NOMO-1 treated with DMSO at 0.1 percent for 48 hours (cell line): Measurements from ENCODE around the gene FAM83F.

Experiments
- DNase-seq: peaks from one replicate; lab custom pipeline; 2025; ENCODE audit not compliant: unreplicated experiment; lab: John Stamatoyannopoulos, UW

FAM83F gene

DNA sequence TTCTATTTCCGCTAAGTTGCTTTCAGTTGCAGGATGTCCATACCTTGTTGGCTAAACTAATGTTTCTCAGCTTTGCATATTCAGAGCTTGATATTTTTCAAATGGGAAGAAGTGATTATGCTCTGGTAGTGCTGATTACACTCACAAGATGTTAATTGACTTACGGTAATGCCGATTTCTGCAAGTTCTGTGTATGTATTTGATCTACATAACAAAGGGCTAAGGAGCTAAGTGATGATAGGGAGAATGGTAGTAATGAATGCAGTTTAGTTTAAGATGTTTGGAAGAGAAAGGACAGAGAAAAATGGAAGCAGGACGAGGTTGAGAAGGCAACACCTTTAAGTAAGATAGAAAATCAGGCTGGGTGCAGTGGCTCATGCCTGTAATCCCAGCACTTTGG lies 61.4 kb downstream of the FAM83F start:
- no peak for DNase-seq

DNA sequence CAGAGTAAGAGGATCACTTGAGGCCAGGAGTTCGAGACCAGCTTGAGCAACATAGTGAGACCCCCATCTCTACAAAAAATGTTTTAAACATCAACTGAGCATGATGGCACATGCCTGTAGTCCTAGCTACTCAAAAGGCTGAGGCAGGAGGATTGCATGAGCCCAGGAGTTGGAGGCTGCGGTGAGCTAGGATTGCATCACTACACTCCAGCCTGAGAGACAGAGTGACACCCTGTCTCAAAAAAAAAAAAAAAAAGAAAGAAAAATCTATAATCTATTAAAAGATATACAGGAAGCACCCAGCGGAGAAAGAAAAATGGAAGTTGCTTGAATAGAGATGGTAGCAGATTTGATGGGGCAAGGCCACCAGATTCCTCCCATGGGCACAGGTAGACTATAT lies 61.8 kb downstream of the FAM83F start:
- DNase-seq = peak; percentile 25

DNA sequence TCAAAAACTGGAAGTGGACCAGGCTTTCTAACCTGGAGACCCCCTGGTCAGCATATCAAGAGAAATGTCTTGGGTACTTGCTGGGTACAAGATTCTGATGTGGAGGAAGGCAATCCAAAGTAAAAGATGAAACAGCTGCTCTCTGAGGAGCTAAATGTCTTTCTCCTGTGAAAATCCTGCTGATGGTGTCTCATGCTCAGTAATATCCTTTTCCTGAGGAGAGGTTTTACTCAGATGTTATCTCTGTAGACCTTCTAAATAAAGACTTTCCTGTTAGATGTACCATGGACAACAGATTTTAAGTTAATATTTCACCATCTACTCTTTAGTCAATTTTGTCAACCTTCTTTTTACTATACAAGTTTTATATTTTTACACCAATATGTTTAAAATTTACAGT lies 62.9 kb downstream of the FAM83F start:
- no peak for DNase-seq

DNA sequence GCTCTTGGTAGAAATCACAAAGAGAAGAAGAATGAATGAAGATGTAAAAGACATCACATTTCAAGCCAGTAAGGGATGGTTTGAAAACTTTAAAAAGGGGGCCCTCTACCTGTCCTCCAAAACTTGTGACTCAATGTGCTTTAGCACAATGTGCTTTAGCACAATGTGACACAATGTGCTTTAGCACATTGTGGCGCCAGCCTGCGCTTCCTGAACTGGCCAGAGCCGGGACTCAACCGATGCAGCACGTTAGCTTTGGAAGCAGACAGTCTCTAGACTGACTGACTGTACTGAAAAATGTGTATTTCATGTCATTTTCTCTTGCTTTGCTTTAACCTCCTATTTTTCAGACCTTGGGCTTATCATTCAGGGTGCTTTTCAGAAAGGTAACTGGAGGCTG lies 63.5 kb downstream of the FAM83F start:
- DNase-seq = peak; percentile 28

DNA sequence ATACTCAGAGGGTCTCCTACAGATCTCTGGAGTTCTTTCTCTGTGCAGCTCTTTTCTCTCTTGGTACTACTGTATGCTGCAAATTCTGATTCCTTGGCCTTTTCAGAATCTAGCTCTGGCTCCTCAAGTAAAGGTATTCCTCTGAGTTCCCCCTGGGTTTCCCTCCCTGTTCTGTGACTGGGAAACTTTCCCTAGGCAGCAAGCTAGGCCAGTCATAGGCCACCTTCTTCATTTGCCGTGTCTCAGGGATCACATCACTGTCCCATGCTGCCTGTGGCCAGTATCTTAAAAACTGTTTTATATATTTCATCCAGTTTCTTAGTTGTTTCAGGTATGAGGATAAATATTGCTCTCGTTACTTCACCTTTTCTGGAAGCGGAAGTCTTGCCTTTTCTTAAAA lies 71.2 kb downstream of the FAM83F start:
- DNase-seq = no peak

DNA sequence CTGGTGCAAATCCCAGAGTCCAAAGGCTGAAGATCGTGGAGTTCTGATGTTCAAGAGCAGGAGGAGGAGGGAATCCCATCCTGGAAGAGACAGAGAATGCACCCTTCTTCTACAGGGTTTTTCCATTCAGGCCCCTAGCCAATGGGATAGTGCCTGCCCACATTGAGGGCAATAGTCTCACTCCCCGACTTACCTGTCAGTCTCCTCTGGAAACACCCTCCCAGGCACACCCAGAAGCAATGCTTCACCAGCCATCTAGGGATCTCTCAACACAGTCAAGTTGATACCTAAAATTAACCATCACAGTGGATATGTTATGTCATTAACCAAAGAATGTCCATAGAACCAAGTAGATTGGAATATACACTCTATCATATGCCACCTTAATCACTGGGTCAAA lies 72.9 kb downstream of the FAM83F start:
- DNase-seq = no peak

DNA sequence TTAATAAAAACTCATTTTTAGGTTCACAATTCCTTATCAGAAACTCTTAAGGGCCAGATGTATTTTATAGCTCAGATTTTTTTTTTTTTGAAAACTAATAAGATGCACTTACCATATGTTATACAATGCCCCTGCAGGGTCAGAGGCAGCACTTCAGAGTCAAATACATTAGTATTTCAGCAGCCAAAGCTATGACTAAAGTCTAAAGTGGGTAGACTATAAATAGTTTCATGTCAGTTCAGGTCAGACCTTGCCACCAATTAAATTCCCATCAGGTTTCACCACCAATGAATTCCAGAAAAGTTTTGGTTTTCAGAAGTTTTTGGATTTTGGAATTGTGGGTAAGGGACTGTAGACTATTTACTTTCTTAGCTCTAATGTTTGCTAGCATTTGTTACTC lies 75.9 kb downstream of the FAM83F start:
- no peak for DNase-seq

DNA sequence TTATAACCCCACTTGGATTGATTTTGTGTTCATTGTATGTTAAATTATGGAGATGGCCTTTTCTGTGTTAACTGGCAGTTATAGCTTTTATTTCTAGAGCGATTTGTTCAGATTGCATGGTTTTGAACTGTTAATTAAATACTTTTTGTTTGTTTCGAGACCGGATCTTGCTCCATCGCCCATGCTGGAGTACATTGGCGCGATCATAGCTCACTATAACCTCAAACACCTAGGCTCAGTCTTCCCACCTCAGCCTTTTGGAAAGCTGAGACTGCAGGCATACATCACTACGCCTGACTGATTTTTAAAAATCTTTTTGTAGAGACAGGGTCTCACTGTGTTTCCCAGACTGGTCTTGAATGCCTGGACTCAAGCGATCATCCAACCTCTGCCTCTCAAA lies 77.0 kb downstream of the FAM83F start:
- no peak for DNase-seq

DNA sequence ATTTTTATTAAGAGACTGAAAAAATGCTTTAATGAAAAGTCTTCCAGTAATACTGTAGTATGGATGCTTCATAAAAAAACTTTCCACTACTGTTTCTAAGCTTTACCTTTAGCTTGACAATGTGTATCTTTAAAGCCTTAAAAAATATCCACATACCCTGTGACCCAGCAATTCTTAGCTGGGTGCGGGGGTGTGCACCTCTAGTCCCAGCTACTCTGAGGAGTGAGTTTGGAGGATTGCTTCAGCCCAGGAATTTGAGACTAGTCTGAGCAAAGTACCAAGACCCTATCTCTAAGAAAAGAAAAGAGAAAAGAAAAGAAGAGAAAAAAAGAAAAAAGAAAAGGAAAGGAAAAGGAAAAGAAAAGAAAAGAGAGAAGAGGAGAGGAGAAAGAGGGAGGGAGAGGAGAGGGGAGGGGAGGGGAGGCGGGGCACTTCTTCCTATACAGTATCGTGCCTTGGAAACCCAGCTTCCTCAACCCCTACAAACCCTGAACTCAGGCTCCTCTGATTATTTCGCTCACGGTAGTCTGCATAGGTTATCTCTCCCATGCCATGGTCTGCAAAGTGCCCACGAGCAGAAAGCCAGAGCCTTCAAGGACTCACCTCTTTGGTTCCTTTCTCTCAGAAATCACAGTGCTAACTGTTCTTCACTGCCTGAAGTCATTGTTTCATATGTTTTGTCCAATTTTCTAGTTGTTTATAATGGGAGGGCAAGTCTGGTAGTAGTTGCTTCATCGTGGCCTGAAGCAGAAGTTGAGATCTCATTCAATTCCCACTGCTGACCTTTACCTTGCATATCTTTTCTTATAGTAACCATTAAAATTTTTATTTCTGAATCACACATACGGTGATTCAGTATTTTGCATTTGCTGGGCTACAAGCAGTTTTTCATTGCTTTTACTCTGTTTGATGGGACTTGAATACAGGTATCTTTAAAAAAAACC lies 82.2 kb downstream of the FAM83F start:
- DNase-seq = peak; percentile 63

DNA sequence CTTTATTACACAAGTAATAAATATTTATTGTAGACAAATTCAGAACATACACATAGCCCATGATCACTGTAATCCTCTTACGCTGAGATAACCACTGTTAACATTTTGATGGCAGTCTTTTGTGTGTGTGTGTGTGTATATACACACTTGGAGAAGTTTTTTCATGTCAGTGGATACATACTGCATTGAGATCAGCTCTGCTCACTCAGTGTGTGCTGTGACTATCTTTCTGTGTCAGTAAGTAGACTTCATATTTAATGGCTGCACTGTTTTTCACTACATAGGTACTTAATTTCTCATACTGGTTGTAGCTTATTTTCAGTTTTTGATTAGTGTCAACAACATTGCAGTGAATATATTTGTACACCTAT lies 82.9 kb downstream of the FAM83F start:
- no peak for DNase-seq

DNA sequence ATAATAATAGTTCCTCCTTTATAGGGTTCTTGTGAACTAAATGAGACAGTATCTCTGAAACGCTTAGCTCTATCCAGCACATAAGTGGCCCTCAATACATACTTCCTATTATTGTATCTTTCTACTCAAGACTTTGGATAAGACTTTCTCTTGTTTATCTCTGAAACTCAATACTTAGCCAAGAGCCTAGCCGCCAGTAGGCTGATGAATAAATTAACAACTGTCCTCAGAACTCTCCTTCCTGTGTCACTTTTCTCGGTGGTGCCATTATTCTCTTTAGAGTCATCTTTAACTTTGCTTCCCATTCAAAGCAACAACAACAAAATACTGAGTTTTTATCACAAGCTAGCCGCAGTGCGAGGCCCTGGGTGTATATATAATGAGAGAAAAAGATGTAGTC lies 86.9 kb downstream of the FAM83F start:
- DNase-seq = no peak

DNA sequence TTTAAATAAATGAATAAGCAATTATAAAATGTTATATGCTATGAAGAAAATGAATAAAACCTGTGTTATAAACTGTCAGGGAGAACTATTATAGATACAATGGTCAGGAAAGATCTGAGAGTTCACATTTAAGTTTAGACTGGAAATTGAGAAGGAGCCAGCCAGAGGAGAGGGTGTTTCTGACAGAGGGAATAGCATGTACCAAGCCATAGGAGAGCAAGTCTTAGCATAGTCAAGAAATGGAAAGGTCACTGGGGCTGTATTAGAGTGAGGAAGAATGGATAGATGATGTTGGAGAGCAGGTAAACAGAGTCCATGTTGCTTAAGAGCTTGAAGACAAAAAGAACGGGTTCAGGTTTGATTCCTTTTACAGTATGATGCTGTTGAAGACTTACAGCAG lies 87.4 kb downstream of the FAM83F start:
- DNase-seq = no peak

DNA sequence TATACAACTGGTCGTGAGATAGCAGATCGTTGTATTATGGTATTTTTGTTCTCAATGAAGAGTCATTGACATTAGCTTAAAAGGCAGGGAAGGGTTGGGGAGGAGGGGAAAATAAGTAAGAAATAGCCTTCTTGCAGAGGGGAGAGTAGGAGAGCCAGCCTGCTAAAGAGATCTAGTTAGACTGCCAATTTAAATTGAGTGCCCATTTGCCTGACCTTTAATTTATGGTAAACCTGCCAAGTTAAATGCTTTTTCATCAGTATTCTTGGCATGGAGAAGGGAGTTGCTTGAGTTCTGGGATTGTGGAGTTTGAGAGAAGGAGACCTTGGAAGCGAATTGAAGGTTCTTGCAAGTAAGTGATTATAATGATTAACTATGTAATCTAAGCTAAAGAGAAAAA lies 89.0 kb downstream of the FAM83F start:
- no peak for DNase-seq

DNA sequence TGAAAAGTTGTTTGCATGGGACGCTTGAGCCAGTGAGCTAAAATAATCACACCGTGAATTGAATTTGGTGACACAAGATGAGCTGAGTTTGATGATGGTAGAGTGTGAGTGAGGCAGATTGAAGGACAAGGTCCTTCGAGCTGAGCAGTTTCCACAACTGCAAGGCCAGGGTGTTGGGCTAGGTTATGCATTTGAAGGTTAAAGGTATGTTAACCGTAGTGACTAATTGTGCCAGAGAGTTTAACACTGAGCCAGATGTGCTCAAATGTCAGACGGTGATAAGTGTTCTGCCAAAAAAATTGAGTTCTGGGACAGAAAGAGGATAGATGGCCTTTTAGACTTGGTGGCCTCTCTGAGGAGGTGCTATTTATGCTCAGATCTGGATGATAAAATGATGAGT lies 89.5 kb downstream of the FAM83F start:
- no peak for DNase-seq

DNA sequence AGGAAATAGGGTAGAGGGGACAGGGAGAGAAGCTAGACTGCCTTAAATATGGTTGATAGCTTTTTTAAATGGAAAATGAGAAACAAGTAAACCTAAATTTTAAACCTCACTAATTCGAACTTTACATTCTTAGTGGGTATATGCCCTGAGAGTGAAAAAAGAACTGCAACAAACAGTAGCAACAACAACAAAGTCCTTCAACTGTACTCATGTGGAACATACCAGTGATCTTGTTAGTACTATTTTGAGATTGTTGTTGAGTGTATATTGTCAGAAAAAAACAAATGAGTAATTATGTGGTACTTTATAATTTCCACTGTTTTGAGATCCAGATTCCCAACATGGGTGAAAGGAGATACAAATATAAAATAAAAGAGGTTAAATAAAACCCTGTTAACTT lies 94.1 kb downstream of the FAM83F start:
- no peak for DNase-seq
